GM21367 (cell line): ENCODE data around the gene WARS2.
"Not testable (repeated sequence)": the region's sequence is repeated elsewhere in the genome, so short reads cannot be mapped to it uniquely, and the experiment has no call there.

Experiments
- ATAC-seq: cut with Tn5 transposase; IDR thresholded peaks from one replicate; pipeline ENCODE4 v1.9.1; 2021; ENCODE audit not compliant: unreplicated experiment

WARS2 gene

DNA sequence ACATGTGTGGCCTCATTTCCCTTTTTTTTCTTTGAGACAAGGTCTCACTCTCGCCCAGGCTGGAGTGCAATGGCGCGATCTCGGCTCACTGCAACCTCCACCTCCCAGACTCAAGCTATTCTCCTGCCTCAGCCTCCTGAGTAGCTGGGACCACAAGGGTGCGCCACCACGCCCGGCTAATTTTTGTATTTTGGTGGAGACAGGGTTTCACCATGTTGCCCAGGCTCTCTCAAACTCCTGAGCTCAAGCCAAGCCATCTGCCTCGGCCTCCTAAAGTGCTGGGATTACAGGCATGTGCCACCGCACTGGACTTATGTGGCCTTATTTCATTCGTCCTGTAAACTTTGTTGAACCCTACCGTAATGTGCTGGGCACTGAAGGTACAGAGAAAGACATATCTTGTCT, 569 bp upstream of the WARS2 start:
- no peak for ATAC-seq

GRCh38 chr1:119139857-119140176, 636 bp downstream of the WARS2 start:
- peak; percentile 22 for ATAC-seq

GRCh38 chr1:119139403-119139802, 1.1 kb downstream of the WARS2 start:
- peak; percentile 34 for ATAC-seq

GRCh38 chr1:119136401-119136800, 4.1 kb downstream of the WARS2 start:
- no peak for ATAC-seq

- no peak for ATAC-seq
These were observed 6.5 kb downstream of the WARS2 start for GRCh38 chr1:119133987-119134386.

- ATAC-seq = no peak
These were observed 8.3 kb downstream of the WARS2 start for GRCh38 chr1:119132179-119132578.

- no peak for ATAC-seq
These were observed 14.6 kb downstream of the WARS2 start for GRCh38 chr1:119125874-119126273.

GRCh38 chr1:119124764-119125163, 15.7 kb downstream of the WARS2 start:
- ATAC-seq = no peak

DNA sequence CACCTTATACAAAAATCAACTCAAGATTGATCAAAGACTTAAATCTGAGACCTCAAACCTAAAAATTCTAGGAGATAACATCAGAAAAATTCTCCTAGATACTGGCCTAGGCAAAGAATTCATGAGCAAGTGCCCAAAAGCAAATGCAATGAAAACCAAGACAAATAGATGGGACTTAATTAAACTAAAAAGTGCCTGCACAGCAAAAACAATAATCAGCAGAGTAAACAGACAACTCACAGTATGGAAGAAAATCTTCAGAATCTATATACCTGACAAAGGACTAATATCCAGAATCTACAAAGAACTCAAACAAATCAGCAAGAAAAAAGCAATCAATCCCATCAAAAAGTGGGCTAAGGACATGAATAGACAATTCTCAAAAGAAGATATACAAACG, 18.6 kb downstream of the WARS2 start:
- ATAC-seq = not testable (repeated sequence)

DNA sequence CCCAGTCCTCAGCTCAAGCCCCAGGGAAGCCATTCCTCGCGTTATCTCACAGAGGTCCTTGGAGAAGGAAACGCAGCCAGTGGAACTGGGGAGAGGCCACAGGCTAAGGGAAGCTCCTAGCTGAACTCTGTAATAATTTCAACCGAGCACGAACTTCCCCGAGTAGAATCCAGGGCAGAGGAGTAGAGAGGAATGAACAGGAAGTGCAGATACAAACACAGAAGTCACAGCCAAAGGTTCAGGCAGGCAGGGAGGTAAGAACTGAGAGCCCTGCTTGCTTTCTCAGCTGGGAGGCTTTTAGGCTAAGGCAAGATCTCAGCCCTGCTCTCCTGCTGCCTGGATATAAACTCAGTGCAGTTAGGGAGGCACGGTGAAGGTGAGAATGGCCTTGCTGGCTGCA, 23.7 kb downstream of the WARS2 start:
- ATAC-seq = no peak

GRCh38 chr1:119115736-119116135, 24.7 kb downstream of the WARS2 start:
- ATAC-seq = no peak

- ATAC-seq = no peak
These were observed 25.1 kb downstream of the WARS2 start for GRCh38 chr1:119115311-119115710.

DNA sequence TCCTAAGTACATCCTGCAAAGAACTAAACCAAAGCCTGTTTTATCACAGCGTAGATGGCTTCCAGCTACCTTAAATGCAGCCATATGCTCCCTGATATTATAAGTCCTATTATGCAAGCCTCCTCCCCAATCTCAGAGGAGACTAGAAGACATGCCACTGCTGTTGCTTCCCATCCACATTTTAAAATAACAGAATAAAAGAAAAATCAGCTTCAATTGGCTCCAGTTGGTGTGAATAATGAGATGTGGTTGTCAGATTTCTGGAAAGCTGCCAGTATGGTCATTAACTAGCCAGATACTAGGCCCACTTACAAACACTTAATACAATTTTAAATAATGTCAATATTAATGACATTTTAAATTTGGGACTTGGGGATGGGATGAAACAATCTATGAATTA, 25.7 kb downstream of the WARS2 start:
- no peak for ATAC-seq

DNA sequence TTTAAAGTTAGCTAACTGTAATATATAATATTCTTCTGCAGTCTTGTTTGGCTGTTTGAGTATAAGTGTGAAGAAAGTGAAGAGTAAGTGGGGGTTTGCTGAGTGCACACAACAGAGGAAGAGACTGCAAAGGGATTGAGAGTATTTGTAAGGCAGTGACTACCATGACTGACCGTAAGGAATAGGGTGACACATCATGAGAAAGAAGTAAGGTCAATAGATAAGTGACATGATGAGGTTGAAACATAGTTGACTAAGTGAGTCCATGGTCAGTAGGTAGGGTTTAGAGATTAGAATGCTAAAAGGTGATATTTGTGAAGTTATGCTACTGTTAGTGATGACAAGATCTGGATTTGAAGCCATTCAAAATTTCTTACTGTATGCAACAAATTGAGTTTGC, 27.7 kb downstream of the WARS2 start:
- ATAC-seq = no peak

DNA sequence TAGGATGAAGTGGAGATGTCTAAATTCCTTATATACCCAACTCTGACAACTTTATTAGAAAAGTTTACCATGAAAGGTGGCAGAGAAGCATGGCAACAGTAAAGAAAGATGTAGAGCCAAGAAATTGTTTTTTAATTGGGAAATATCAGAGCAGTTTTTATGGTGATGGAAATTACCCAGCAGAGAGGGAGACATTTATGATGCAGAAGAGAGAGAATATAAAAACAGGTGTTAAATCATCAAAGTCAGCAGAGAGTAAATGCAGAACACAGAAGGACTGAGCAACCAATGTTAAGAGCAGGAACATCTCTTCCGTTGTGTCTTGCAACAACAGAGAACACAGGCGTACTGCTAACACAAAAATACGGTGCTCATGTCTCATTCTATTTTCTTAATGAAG, 28.2 kb downstream of the WARS2 start:
- ATAC-seq = no peak

DNA sequence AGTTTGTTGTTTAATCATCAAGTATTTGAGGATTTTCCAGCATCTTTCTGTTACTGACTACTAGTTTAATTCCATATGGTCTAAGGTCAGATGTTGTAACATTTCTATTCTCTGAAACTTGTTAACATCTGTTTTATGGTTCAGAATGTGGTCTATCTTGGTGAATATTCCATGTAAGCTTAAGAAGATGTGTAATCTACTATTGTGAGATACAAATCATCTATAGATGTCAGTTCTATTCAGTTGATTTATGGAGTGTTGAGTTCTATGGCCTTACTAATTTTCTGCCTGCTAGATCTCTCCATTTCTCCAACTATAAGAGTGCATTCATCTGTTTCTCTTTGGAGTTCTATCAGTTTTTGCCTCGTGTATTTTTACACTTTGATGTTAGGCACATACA, 31.5 kb downstream of the WARS2 start:
- no peak for ATAC-seq

GRCh38 chr1:119103764-119104163, 36.7 kb downstream of the WARS2 start:
- no peak for ATAC-seq

GRCh38 chr1:119102051-119102450, 38.4 kb downstream of the WARS2 start:
- no peak for ATAC-seq

- ATAC-seq = no peak
These were observed 38.9 kb downstream of the WARS2 start for GRCh38 chr1:119101563-119101962.

DNA sequence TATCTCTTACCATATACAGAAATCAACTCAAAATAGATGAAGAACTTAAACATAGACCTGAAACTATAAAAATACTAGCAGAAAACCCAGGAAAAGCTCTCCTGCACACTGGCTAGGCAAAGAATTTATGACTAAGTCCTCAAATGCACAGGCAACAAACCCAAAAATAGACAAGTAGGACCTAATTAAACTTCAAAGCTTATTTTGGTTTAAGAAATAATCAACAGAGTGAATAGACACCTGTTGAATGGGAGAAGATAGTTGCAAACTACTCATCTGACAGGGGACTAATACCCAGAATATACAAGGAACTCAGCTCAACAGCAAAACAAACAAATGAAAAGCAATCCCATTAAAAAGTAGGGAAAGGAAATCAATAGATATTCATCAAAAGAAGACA, 40.7 kb downstream of the WARS2 start:
- ATAC-seq = no peak

GRCh38 chr1:119097380-119097779, 43.1 kb downstream of the WARS2 start:
- ATAC-seq = no peak

DNA sequence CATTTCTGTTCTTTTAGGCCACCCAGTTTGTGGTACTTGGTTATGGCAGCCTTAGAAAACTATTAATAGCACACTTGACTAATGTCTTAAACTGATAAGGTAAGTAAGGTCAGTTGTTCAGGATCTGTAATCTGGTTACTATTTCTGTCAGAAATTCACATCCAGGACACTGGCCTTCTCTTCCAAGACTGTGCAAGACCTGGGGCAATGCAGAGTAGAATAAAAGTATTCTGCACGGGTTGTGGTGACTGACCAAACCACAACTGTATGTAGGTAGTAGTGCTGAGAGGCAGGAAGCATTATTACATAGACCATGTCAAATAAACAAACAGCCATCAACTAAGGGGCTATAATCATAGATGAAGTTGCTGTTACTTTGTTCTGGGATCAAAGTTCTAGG, 46.7 kb downstream of the WARS2 start:
- ATAC-seq = peak; percentile 49

GRCh38 chr1:119091618-119092017, 48.8 kb downstream of the WARS2 start:
- ATAC-seq = no peak

DNA sequence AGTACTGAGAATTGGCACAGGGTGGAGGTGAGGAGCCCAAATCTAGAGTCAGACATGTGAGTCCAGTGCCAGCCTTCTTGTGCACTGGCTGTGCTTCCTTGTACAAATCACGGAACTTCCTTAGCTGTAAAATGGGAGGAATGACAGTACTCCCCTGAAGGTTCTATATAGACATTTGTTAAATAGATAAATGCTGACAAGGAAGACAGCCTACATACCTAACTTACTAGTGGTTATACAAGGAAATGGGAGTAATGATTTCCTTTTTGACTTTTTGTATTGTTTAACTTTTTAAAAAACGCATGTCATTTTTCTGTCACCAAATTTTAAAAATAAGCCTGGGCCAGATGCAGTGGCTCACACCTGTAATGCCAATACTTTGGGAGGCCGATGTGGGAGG, 50.2 kb downstream of the WARS2 start:
- no peak for ATAC-seq
